Measurements from ENCODE around the gene CFAP161. TPM values are rescaled to one million over a fixed set of nuclear protein-coding genes. Genes with fewer than 3 reads are reported as not detected.

CFAP161 gene
- total and polyA plus RNA-seq, 9 donors: 0.15 to 6.0 (median 0.58) TPM; not detected in 1

DNA sequence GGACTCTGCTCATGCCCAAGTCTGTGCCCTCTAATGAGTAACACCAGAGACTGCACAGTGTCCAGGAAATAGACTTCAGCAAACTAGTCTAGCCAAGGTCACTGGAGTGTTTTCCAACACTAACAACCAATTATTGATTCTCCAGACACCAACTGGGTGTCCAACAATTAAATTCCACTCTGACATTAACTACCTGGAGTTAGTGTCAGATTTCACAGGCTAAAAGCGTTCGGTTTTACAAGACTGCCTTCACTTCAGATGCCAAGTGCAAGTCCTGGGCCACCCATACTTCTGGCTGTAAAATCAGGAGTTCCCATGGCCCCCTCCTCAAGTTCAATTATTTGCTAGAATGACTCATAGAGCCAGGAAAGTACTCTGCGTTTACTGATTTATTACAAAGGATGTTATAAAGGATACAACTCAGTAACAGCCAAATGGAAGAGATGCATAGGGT, 20.8 kb upstream of the CFAP161 start:
- 14 to 24% (median 14%) methylated on average over 3 of the region's 3 CpGs for WGBS, 3 donors
- Histone ChIP-seq H3K9me3 (no peaks in the 10 kb centered on the region), H3K4me3 (no peak overlapping the region), H3K27ac (no peak overlapping the region), H3K36me3 (no peaks in the 10 kb centered on the region), H3K27me3 (no peaks in the 10 kb centered on the region), H3K4me1 (ENCODE audit: insufficient read depth) (no peaks in the 10 kb centered on the region)
- no peak for DNase-seq
- TF ChIP-seq, protein P1, sequence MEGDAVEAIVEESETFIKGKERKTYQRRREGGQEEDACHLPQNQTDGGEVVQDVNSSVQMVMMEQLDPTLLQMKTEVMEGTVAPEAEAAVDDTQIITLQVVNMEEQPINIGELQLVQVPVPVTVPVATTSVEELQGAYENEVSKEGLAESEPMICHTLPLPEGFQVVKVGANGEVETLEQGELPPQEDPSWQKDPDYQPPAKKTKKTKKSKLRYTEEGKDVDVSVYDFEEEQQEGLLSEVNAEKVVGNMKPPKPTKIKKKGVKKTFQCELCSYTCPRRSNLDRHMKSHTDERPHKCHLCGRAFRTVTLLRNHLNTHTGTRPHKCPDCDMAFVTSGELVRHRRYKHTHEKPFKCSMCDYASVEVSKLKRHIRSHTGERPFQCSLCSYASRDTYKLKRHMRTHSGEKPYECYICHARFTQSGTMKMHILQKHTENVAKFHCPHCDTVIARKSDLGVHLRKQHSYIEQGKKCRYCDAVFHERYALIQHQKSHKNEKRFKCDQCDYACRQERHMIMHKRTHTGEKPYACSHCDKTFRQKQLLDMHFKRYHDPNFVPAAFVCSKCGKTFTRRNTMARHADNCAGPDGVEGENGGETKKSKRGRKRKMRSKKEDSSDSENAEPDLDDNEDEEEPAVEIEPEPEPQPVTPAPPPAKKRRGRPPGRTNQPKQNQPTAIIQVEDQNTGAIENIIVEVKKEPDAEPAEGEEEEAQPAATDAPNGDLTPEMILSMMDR (IDR thresholded peaks at IDR 0.05): no peak
- no peak for TF ChIP-seq POLR2A (IDR thresholded peaks at IDR 0.05)
- TF ChIP-seq EP300 (IDR thresholded peaks at IDR 0.05): no peak
- intact Hi-C loops (cut with DNase I): no loop called here

DNA sequence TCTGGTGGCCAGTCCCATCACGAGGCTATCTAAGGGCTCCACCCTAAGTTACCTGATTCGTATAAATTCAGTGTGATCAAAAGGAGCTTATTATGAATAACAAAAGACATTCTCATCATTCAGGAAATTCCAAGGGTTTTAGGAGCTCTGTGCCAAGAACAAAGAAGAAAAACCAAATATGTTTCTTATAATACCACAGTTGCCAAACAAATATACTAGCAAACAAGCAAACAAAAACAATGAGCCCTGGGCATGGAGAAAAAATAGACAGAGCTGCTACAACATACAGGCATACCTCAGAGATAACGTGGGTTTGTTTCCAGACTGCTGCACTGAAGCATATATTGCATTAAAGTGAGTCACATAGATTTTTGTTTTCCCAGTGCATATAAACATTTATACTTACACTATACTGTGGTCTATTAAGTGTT, 20.2 kb upstream of the CFAP161 start:
- TF ChIP-seq, protein P1 (IDR thresholded peaks at IDR 0.05): no peak
- TF ChIP-seq POLR2A (IDR thresholded peaks at IDR 0.05) (no peak), EP300 (IDR thresholded peaks at IDR 0.05) (no peak)
- intact Hi-C loops (cut with DNase I): no loop called here
- WGBS, 3 donors: 21 to 37% (median 27%) methylated on average over 3 of the region's 3 CpGs

DNA sequence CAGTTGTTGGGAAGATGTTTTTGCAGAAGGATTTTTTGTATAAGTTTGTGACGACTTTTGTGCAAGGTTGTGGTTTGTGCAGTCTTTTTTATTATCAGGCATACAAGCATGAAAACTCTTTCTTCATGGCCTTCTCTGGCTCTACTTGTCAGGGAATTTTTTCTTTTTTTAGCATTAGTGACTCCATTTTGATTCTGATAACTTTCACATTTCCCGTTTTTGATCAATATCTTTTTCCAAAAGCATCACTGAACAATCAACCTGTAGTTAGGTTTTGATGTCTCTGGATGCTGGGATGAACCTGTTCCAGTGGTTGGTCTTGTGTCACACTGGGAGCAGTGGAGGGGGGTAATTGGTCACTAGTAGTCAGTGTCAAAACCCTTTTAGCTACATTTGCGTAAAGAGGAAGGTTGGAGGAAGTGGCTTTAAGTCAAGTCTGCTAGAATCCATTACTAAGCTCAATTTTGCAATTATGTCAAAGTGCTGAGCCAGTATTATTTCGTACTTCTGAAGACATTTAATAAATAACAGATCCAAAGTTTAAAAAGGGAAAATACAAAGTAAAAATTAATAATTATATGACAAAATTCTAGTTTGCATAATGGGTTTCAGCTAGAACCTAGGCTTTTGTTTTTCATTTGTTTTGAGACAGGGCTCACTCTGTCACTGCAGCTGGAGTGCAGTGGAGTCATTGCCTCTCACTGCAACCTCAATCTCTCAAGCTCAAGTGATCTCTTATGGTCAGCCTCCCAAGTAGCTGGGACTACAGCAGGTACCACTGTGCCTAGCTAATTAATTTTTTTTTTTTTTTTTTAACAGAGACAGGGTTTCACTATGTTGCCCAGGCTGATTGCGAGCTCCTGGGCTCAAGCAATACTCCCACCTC, 18.8 kb upstream of the CFAP161 start:
- Histone ChIP-seq H3K36me3 (no peaks in the 10 kb centered on the region), H3K9me3 (no peaks in the 10 kb centered on the region), H3K4me1 (ENCODE audit: insufficient read depth) (no peaks in the 10 kb centered on the region), H3K27ac (no peak overlapping the region), H3K27me3 (no peaks in the 10 kb centered on the region), H3K4me3 (no peak overlapping the region)
- WGBS, 3 donors: 87 to 95% (median 93%) methylated on average over 5 of the region's 5 CpGs
- DNase-seq: no peak
- TF ChIP-seq POLR2A (IDR thresholded peaks at IDR 0.05) (no peak), EP300 (IDR thresholded peaks at IDR 0.05) (no peak)
- TF ChIP-seq, protein P1 (IDR thresholded peaks at IDR 0.05): no peak
- intact Hi-C loops (cut with DNase I): no loop called here

More for the DNA sequence above, 20.2 kb upstream of the CFAP161 start:
- H3K4me1 ChIP-seq (ENCODE audit: insufficient read depth): no peaks in the 10 kb centered on the region
- no peaks in the 10 kb centered on the region for H3K36me3 ChIP-seq
- H3K9me3 ChIP-seq: no peaks in the 10 kb centered on the region
- H3K27me3 ChIP-seq: no peaks in the 10 kb centered on the region
- no peak overlapping the region for H3K4me3 ChIP-seq
- no peak overlapping the region for H3K27ac ChIP-seq
- DNase-seq: no peak

DNA sequence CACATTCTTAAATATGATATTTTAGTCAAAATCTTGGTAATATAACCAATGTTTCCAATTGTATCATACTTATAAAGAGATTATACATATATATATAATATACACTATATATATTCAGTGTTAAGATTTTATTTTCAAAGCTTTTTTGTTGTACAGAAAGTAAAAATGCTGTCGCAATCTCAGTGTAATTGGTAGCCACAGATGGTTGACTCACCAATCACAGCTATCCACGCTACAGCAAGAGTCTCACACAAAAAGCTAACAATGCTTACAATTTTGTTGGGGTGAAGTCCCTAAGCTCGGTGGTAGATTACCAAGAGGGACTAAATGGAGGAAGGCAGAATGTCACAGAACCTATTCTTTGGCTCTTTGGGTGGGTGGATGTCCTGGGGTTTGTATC, 16.9 kb upstream of the CFAP161 start:
- intact Hi-C loops (cut with DNase I): no loop called here
- Histone ChIP-seq H3K9me3 (no peaks in the 10 kb centered on the region), H3K27me3 (no peaks in the 10 kb centered on the region)

More for the DNA sequence above, 16.9 kb upstream of the CFAP161 start:
- WGBS, 3 donors: 87 to 90% (median 89%) methylated on average over 3 of the region's 3 CpGs
- Histone ChIP-seq H3K4me1 (ENCODE audit: insufficient read depth) (no peaks in the 10 kb centered on the region), H3K4me3 (no peak overlapping the region), H3K36me3 (no peaks in the 10 kb centered on the region), H3K27ac (no peak overlapping the region)
- no peak for TF ChIP-seq EP300 (IDR thresholded peaks at IDR 0.05)
- TF ChIP-seq, protein P1 (IDR thresholded peaks at IDR 0.05): no peak
- TF ChIP-seq POLR2A (IDR thresholded peaks at IDR 0.05): no peak
- no peak for DNase-seq

Measured in ovary (tissue), 9 donors.